HEK293 (cell line): ENCODE results near the gene PES1.

Experiments
- YY1 ChIP-seq: fragments of 450-650 bp; formaldehyde crosslinking; IDR thresholded peaks from 2 replicates; pipeline ENCODE4 v1.5.1; 2018; ENCODE audit warnings: missing biosample characterization, missing genetic modification characterization
- ZNF169 ChIP-seq: fragments of 450-650 bp; formaldehyde crosslinking; IDR thresholded peaks from 2 replicates; pipeline ENCODE4 v1.5.1; 2016; ENCODE audit warnings: missing biosample characterization, missing genetic modification characterization
- ZNF654 ChIP-seq: fragments of 450-650 bp; formaldehyde crosslinking; IDR thresholded peaks from 2 replicates; pipeline ENCODE4 v1.5.1; 2016; ENCODE audit warnings: low read depth, missing biosample characterization, missing genetic modification characterization
- ZNF704 ChIP-seq: fragments of 450-650 bp; formaldehyde crosslinking; IDR thresholded peaks from 2 replicates; pipeline ENCODE4 v1.5.1; 2016; ENCODE audit warnings: missing biosample characterization, missing genetic modification characterization
- ZNF830 ChIP-seq: fragments of 450-650 bp; IDR thresholded peaks from 2 replicates; pipeline ENCODE4 v1.5.0; 2018; ENCODE audit warnings: missing biosample characterization, missing genetic modification characterization, low read depth, mild to moderate bottlenecking, moderate library complexity
- TF ChIP-seq, protein P1 (sequence below): fragments of 450-650 bp; formaldehyde crosslinking; IDR thresholded peaks from 2 replicates; pipeline ENCODE4 v1.5.1; 2016; ENCODE audit warnings: missing biosample characterization, missing genetic modification characterization
- TF ChIP-seq, protein P2 (sequence below): fragments of 450-650 bp; formaldehyde crosslinking; IDR thresholded peaks from 2 replicates; pipeline ENCODE4 v1.5.1; 2016; ENCODE audit warnings: missing biosample characterization, missing genetic modification characterization

DNA sequence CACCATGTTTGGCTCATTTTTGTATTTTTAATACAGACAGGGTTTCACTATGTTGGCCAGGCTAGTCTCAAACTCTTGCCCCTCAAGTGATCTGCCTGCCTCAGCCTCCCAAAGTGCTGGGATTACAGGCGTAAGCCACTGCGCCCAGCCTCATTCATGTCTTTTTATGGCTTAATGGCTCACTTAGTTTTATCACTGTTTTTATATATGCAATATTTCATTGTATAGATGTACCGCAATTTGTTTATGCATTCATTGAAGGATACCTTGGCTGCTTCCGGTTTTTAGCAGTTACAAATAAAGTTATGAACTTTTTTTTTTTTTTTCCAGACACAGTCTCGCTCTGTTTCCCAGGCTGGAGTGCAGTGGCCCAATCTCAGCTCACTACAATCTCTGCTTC lies 9.8 kb upstream of the PES1 start:
- TF ChIP-seq, protein P1, sequence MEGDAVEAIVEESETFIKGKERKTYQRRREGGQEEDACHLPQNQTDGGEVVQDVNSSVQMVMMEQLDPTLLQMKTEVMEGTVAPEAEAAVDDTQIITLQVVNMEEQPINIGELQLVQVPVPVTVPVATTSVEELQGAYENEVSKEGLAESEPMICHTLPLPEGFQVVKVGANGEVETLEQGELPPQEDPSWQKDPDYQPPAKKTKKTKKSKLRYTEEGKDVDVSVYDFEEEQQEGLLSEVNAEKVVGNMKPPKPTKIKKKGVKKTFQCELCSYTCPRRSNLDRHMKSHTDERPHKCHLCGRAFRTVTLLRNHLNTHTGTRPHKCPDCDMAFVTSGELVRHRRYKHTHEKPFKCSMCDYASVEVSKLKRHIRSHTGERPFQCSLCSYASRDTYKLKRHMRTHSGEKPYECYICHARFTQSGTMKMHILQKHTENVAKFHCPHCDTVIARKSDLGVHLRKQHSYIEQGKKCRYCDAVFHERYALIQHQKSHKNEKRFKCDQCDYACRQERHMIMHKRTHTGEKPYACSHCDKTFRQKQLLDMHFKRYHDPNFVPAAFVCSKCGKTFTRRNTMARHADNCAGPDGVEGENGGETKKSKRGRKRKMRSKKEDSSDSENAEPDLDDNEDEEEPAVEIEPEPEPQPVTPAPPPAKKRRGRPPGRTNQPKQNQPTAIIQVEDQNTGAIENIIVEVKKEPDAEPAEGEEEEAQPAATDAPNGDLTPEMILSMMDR (tag by site-specific recombination): no peak
- TF ChIP-seq ZNF704 (tag by site-specific recombination): no peak
- TF ChIP-seq ZNF169: no peak
- no peak for TF ChIP-seq ZNF654 (tag by site-specific recombination)
- no peak for TF ChIP-seq YY1 (tag by site-specific recombination)
- no peak for TF ChIP-seq ZNF830 (tag by site-specific recombination)
- TF ChIP-seq, protein P2, sequence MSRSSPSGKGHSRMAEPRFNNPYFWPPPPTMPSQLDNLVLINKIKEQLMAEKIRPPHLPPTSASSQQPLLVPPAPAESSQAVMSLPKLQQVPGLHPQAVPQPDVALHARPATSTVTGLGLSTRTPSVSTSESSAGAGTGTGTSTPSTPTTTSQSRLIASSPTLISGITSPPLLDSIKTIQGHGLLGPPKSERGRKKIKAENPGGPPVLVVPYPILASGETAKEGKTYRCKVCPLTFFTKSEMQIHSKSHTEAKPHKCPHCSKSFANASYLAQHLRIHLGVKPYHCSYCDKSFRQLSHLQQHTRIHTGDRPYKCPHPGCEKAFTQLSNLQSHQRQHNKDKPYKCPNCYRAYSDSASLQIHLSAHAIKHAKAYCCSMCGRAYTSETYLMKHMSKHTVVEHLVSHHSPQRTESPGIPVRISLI: no peak
